CD8-positive, alpha-beta memory T cell (primary cell): Measurements from ENCODE around the gene TGFBI. TPM values are rescaled to one million over a fixed set of nuclear protein-coding genes. Genes with fewer than 3 reads are reported as not detected.
A peak's percentile ranks its signal among the peaks of the same experiment; 100 is the strongest.

Experiments
- CTCF ChIA-PET: fragments of 350-600 bp; sonication (Branson Sonifier 250); formaldehyde crosslinking; loops from one replicate; lab custom pipeline; 2021; ENCODE audit warnings: antibody characterized with exemption; lab: Charles Lee
- POLR2A ChIA-PET: fragments of 350-600 bp; sonication (Branson Sonifier 250); formaldehyde crosslinking; loops from one replicate; lab custom pipeline; 2021; ENCODE audit warnings: antibody characterized with exemption; lab: Charles Lee
- DNase-seq, 5 donors: peaks; one replicate each; pipeline versions ENCODE4 v3.0.0 to v3.0.0-alpha.2; 2020 to 2022; ENCODE audit warnings: mixed read lengths in 1 of 5
- H3K27ac ChIP-seq: one replicate; pipeline ENCODE4 v1.7.0; 2013; ENCODE audit warnings: low read depth, mild to moderate bottlenecking, low read length, moderate library complexity
- H3K27me3 ChIP-seq: 2 replicates; pipeline ENCODE4 v1.7.0; 2013; ENCODE audit warnings: low read length, mild to moderate bottlenecking; ENCODE audit not compliant: insufficient read depth, poor library complexity, severe bottlenecking
- H3K36me3 ChIP-seq: 2 replicates; pipeline ENCODE4 v1.7.0; 2013; ENCODE audit warnings: mild to moderate bottlenecking, low read length, moderate library complexity; ENCODE audit not compliant: insufficient read depth
- H3K4me1 ChIP-seq: 2 replicates; pipeline ENCODE4 v1.7.0; 2013; ENCODE audit warnings: mild to moderate bottlenecking, low read length, moderate library complexity; ENCODE audit not compliant: insufficient read depth
- H3K4me3 ChIP-seq: 2 replicates; pipeline ENCODE4 v1.7.0; 2013; ENCODE audit warnings: mild to moderate bottlenecking, low read length
- H3K9me3 ChIP-seq: 2 replicates; pipeline ENCODE4 v1.7.0; 2013; ENCODE audit warnings: mild to moderate bottlenecking, low read length
- H3K27ac Mint-ChIP-seq, 8 donors: one replicate each; pipeline ENCODE4 v1.8.0; 2020 to 2021; ENCODE audit warnings: mixed read lengths in 8 of 8, mild to moderate bottlenecking in 6 of 8, inconsistent platforms in 3 of 8, moderate library complexity in 3 of 8
- H3K27me3 Mint-ChIP-seq, 2 donors: one replicate each; pipeline ENCODE4 v1.8.0; 2020 to 2021; ENCODE audit warnings: mixed read lengths in 2 of 2, mild to moderate bottlenecking in 1 of 2, moderate library complexity in 1 of 2
- H3K36me3 Mint-ChIP-seq, 3 donors: one replicate each; pipeline ENCODE4 v1.8.0; 2020 to 2021; ENCODE audit warnings: mixed read lengths in 3 of 3, inconsistent platforms in 1 of 3, mild to moderate bottlenecking in 1 of 3
- H3K4me1 Mint-ChIP-seq, 3 donors: one replicate each; pipeline ENCODE4 v1.8.0; 2020 to 2021; ENCODE audit warnings: mixed read lengths in 3 of 3, inconsistent platforms in 1 of 3, mild to moderate bottlenecking in 1 of 3
- H3K4me3 Mint-ChIP-seq, 7 donors: one replicate each; pipeline ENCODE4 v1.8.0; 2020 to 2021; ENCODE audit warnings: mixed read lengths in 7 of 7, mild to moderate bottlenecking in 6 of 7, moderate library complexity in 4 of 7, inconsistent platforms in 2 of 7
- H3K9me3 Mint-ChIP-seq, 5 donors: one replicate each; pipeline ENCODE4 v1.8.0; 2020 to 2022; ENCODE audit warnings: mixed read lengths in 5 of 5, mild to moderate bottlenecking in 3 of 5, moderate library complexity in 2 of 5, inconsistent platforms in 1 of 5
- polyA plus RNA-seq: library from polyadenylated mRNA; unstranded; fragments of 300-500 nt; fragmentation: Illumina TruSeq; gene quantifications from one replicate; pipeline ENCODE4 v1.2.3, GENCODE V29; 2021
- total RNA-seq, 2 experiments: library from RNA; stranded (reverse); gene quantifications; one replicate each; pipeline ENCODE4 v1.2.3, GENCODE V29; 2021

TGFBI gene
- total and polyA plus RNA-seq, 3 experiments from 2014 or later = 4.9 to 9.2 (median 8.8) TPM

- H3K36me3 ChIP-seq = no peaks in the 10 kb centered on the region
- H3K4me1 ChIP-seq = no peaks in the 10 kb centered on the region
- Mint-ChIP-seq H3K27me3 (peaks cover 7 to 8% of the 10 kb centered on the region in 2 donors), H3K9me3 (peaks cover 0 to 4% (median 0%) of the 10 kb centered on the region in 5 donors), H3K4me1 (no peaks in the 10 kb centered on the region), H3K4me3 (no peak overlapping the region), H3K27ac (no peak overlapping the region), H3K36me3 (no peaks in the 10 kb centered on the region)
- H3K4me3 ChIP-seq = no peak overlapping the region
- ChIA-PET CTCF (no interaction called here), POLR2A (no interaction called here)
- no peaks in the 10 kb centered on the region for H3K9me3 ChIP-seq
- no peak overlapping the region for H3K27ac ChIP-seq
- no peaks in the 10 kb centered on the region for H3K27me3 ChIP-seq
- DNase-seq = no peak
Measured at GRCh38 chr5:135998889-135999288, 29.9 kb upstream of the TGFBI start.

DNA sequence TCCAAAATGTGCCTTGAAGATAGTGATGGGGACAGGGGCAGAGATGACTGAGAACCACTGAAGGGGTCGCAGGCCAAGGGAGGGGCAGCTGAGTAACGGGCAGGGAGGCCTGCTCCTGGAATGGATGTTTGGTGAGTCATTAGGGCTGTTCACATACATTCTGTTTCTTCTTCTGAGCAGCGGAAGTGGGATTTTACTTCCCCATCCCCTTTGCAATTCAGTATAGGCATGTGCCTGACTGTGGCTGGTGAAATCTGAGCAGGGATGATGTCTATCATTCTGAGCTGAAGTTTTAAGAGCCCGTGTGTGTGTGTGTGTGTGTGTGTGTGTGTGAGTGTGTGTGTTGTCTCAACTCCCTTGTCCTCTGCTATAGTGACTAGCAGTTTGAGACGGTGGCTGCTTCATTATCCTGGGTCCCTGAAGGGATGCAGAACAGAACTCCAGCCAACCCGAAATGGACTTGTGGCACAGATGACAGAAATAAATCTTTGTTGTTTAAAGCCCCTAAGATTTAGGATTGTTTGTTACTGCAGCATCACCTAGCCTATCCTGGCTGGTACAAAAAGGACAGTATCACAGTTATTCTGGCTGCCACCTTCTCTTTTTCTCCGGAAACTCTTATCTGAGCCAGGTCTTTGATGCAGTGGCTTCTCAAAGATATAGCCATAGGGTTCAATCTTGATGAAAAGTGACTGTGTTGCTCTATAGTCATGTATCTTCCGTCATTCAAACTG, 29.2 kb upstream of the TGFBI start:
- no peak for DNase-seq
- Histone ChIP-seq H3K4me1 (no peaks in the 10 kb centered on the region), H3K36me3 (no peaks in the 10 kb centered on the region), H3K9me3 (no peaks in the 10 kb centered on the region), H3K27ac (no peak overlapping the region), H3K27me3 (no peaks in the 10 kb centered on the region), H3K4me3 (no peak overlapping the region)
- ChIA-PET POLR2A (no interaction called here), CTCF (no interaction called here)
- H3K27me3 Mint-ChIP-seq = peaks cover 7 to 8% of the 10 kb centered on the region in 2 donors
- no peaks in the 10 kb centered on the region for H3K4me1 Mint-ChIP-seq
- H3K4me3 Mint-ChIP-seq = no peak overlapping the region
- no peaks in the 10 kb centered on the region for H3K36me3 Mint-ChIP-seq
- H3K9me3 Mint-ChIP-seq = peaks cover 0 to 4% (median 0%) of the 10 kb centered on the region in 5 donors
- no peak overlapping the region for H3K27ac Mint-ChIP-seq

- Mint-ChIP-seq H3K4me3 (no peak overlapping the region), H3K36me3 (no peaks in the 10 kb centered on the region), H3K27ac (no peak overlapping the region), H3K27me3 (peaks cover 6 to 8% of the 10 kb centered on the region in 2 donors), H3K9me3 (peaks cover 0 to 4% (median 0%) of the 10 kb centered on the region in 5 donors), H3K4me1 (no peaks in the 10 kb centered on the region)
- H3K9me3 ChIP-seq = no peaks in the 10 kb centered on the region
- H3K4me3 ChIP-seq = no peak overlapping the region
- no peak for DNase-seq
- no peaks in the 10 kb centered on the region for H3K27me3 ChIP-seq
- no peaks in the 10 kb centered on the region for H3K4me1 ChIP-seq
- no peak overlapping the region for H3K27ac ChIP-seq
- POLR2A ChIA-PET = no interaction called here
- CTCF ChIA-PET = no interaction called here
- no peaks in the 10 kb centered on the region for H3K36me3 ChIP-seq
Measured at GRCh38 chr5:136000147-136000546, 28.6 kb upstream of the TGFBI start.

DNA sequence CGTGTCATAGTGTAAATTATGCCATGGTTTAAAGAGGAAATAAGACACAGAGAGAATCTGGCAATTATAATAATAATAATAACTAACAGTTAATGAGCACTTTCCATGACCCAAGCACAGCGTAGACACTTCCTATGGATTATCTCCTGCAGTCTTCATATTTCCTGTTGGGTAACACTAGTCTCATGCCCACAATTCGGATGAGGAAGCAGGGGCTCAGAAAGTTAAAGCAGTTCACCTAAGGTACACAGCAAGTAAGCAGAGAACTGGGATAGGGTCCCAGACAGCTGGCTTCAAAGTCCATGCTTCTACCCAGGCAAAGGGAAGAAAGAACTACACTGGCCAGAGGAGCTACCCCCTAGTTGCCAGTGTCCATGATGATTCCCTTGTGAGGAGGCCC, 27.9 kb upstream of the TGFBI start:
- no peak for DNase-seq
- H3K4me3 ChIP-seq = no peak overlapping the region
- no peaks in the 10 kb centered on the region for H3K36me3 ChIP-seq
- ChIA-PET CTCF (no interaction called here), POLR2A (no interaction called here)
- Mint-ChIP-seq H3K27me3 (peaks cover 5 to 8% of the 10 kb centered on the region in 2 donors), H3K4me3 (no peak overlapping the region), H3K9me3 (peaks cover 0 to 4% (median 0%) of the 10 kb centered on the region in 5 donors), H3K4me1 (no peaks in the 10 kb centered on the region), H3K36me3 (no peaks in the 10 kb centered on the region), H3K27ac (no peak overlapping the region)
- H3K27ac ChIP-seq = no peak overlapping the region
- no peaks in the 10 kb centered on the region for H3K27me3 ChIP-seq
- no peaks in the 10 kb centered on the region for H3K4me1 ChIP-seq
- no peaks in the 10 kb centered on the region for H3K9me3 ChIP-seq

GRCh38 chr5:136001466-136001981, 27.3 kb upstream of the TGFBI start:
- Histone ChIP-seq H3K4me1 (no peaks in the 10 kb centered on the region), H3K9me3 (no peaks in the 10 kb centered on the region), H3K36me3 (no peaks in the 10 kb centered on the region), H3K27ac (no peak overlapping the region), H3K27me3 (no peaks in the 10 kb centered on the region), H3K4me3 (no peak overlapping the region)
- H3K4me3 Mint-ChIP-seq = no peak overlapping the region
- no peaks in the 10 kb centered on the region for H3K4me1 Mint-ChIP-seq
- no peaks in the 10 kb centered on the region for H3K36me3 Mint-ChIP-seq
- H3K27me3 Mint-ChIP-seq = peaks cover 3 to 8% of the 10 kb centered on the region in 2 donors
- ChIA-PET CTCF (no interaction called here), POLR2A (no interaction called here)
- DNase-seq = no peak
- peak overlapping the region in 1 of 8 donors; percentile 43 for H3K27ac Mint-ChIP-seq
- H3K9me3 Mint-ChIP-seq = peaks cover 0 to 2% (median 0%) of the 10 kb centered on the region in 5 donors

- ChIA-PET POLR2A (no interaction called here), CTCF (interaction anchor here (1.7 kb wide), 1 partner anchor 16 kb away, joined by 4 read pairs; no protein-coding TSS in a partner anchor)
- no peak for DNase-seq
- no peak overlapping the region for H3K27ac ChIP-seq
- no peak overlapping the region for H3K4me3 ChIP-seq
- H3K9me3 ChIP-seq = no peaks in the 10 kb centered on the region
- H3K36me3 ChIP-seq = no peaks in the 10 kb centered on the region
- H3K4me1 Mint-ChIP-seq = no peaks in the 10 kb centered on the region
- H3K27ac Mint-ChIP-seq = no peak overlapping the region
- no peak overlapping the region for H3K4me3 Mint-ChIP-seq
- H3K4me1 ChIP-seq = no peaks in the 10 kb centered on the region
- peaks cover 0 to 2% (median 0%) of the 10 kb centered on the region in 5 donors for H3K9me3 Mint-ChIP-seq
- no peaks in the 10 kb centered on the region for H3K36me3 Mint-ChIP-seq
- H3K27me3 ChIP-seq = no peaks in the 10 kb centered on the region
- H3K27me3 Mint-ChIP-seq = peaks cover 3 to 4% of the 10 kb centered on the region in 2 donors
Measured at GRCh38 chr5:136004436-136004835, 24.4 kb upstream of the TGFBI start.

GRCh38 chr5:136005476-136005875, 23.3 kb upstream of the TGFBI start:
- ChIA-PET CTCF (no interaction called here), POLR2A (no interaction called here)
- H3K4me3 Mint-ChIP-seq = no peak overlapping the region
- no peaks in the 10 kb centered on the region for H3K4me1 Mint-ChIP-seq
- no peaks in the 10 kb centered on the region for H3K9me3 ChIP-seq
- H3K4me3 ChIP-seq = no peak overlapping the region
- no peaks in the 10 kb centered on the region for H3K27me3 ChIP-seq
- H3K27ac Mint-ChIP-seq = no peak overlapping the region
- H3K27ac ChIP-seq = no peak overlapping the region
- H3K27me3 Mint-ChIP-seq = peaks cover 3 to 4% of the 10 kb centered on the region in 2 donors
- no peaks in the 10 kb centered on the region for H3K36me3 ChIP-seq
- H3K9me3 Mint-ChIP-seq = peaks cover 0 to 2% (median 0%) of the 10 kb centered on the region in 5 donors
- no peak for DNase-seq
- H3K4me1 ChIP-seq = no peaks in the 10 kb centered on the region
- no peaks in the 10 kb centered on the region for H3K36me3 Mint-ChIP-seq

GRCh38 chr5:136006164-136006563, 22.6 kb upstream of the TGFBI start:
- Mint-ChIP-seq H3K36me3 (no peaks in the 10 kb centered on the region), H3K27me3 (peaks cover 2 to 4% of the 10 kb centered on the region in 2 donors), H3K9me3 (peaks cover 0 to 2% (median 0%) of the 10 kb centered on the region in 5 donors), H3K27ac (no peak overlapping the region), H3K4me3 (no peak overlapping the region), H3K4me1 (no peaks in the 10 kb centered on the region)
- Histone ChIP-seq H3K4me3 (no peak overlapping the region), H3K4me1 (no peaks in the 10 kb centered on the region), H3K9me3 (no peaks in the 10 kb centered on the region), H3K36me3 (no peaks in the 10 kb centered on the region), H3K27me3 (no peaks in the 10 kb centered on the region), H3K27ac (no peak overlapping the region)
- POLR2A ChIA-PET = no interaction called here
- DNase-seq = no peak
- CTCF ChIA-PET = no interaction called here
